Neural cell (in vitro differentiated cells): Measurements from ENCODE around the gene EXD3. TPM values are rescaled to one million over a fixed set of nuclear protein-coding genes. Genes with fewer than 3 reads are reported as not detected.
"Not testable (repeated sequence)": the region's sequence is repeated elsewhere in the genome, so short reads cannot be mapped to it uniquely, and the experiment has no call there.

Experiments
- H2AFZ ChIP-seq: fragments of 200-600, 300-800 bp; sonication (generic), shearing (Covaris generic); 2 replicates; pipeline ENCODE4 v1.6.0; 2014; ENCODE audit warnings: low read depth, mild to moderate bottlenecking, antibody characterized with exemption, low read length, moderate library complexity
- H3F3A ChIP-seq: fragments of 200-600 bp; shearing (Covaris generic); 2 replicates; pipeline ENCODE4 v1.6.1; 2016; ENCODE audit warnings: mild to moderate bottlenecking, moderate library complexity, mixed read lengths, antibody characterized with exemption, low read length; ENCODE audit not compliant: insufficient read depth, poor library complexity, severe bottlenecking
- H3K27ac ChIP-seq: fragments of 200-600, 300-800 bp; sonication (generic), shearing (Covaris generic); 2 replicates; pipeline ENCODE4 v1.5.1; 2014; ENCODE audit warnings: mild to moderate bottlenecking, low read length, moderate library complexity
- H3K27me3 ChIP-seq: fragments of 300-800, 200-600 bp; sonication (generic), shearing (Covaris generic); 2 replicates; pipeline ENCODE4 v1.6.0; 2014; ENCODE audit warnings: mild to moderate bottlenecking, low read depth, low read length, moderate library complexity; ENCODE audit not compliant: insufficient read depth
- H3K36me3 ChIP-seq: fragments of 300-800, 200-600 bp; sonication (generic), shearing (Covaris generic); 2 replicates; pipeline ENCODE4 v1.5.1; 2014; ENCODE audit warnings: mild to moderate bottlenecking, antibody characterized with exemption, low read length, moderate library complexity; ENCODE audit not compliant: insufficient read depth
- H3K4me2 ChIP-seq: fragments of 300-800, 200-600 bp; sonication (generic), shearing (Covaris generic); 2 replicates; pipeline ENCODE4 v1.6.0; 2014; ENCODE audit warnings: mild to moderate bottlenecking, low read length
- H3K4me3 ChIP-seq: fragments of 300-800, 200-600 bp; sonication (generic), shearing (Covaris generic); 2 replicates; pipeline ENCODE4 v1.5.1; 2014; ENCODE audit warnings: mild to moderate bottlenecking, low read length, moderate library complexity
- H3K79me2 ChIP-seq: fragments of 200-600 bp; shearing (Covaris generic); replicated peaks from 2 replicates; pipeline ENCODE4 v1.6.0; 2014; ENCODE audit warnings: mild to moderate bottlenecking, low read length, moderate library complexity; ENCODE audit not compliant: insufficient read depth
- H3K9ac ChIP-seq: fragments of 300-800, 200-600 bp; sonication (generic), shearing (Covaris generic); 2 replicates; pipeline ENCODE4 v1.6.1; 2016; ENCODE audit warnings: mild to moderate bottlenecking, low read length, mixed read lengths
- H3K9me2 ChIP-seq: fragments of 200-600 bp; shearing (Covaris generic); 2 replicates; pipeline ENCODE4 v1.6.1; 2016; ENCODE audit warnings: mild to moderate bottlenecking, low read length, mixed read lengths; ENCODE audit not compliant: insufficient read depth
- H3K9me3 ChIP-seq: fragments of 200-600, 300-800 bp; sonication (generic), shearing (Covaris generic); 2 replicates; pipeline ENCODE4 v1.6.1; 2016; ENCODE audit warnings: mild to moderate bottlenecking, mixed run types, low read length, moderate library complexity, mixed read lengths
- H4K20me1 ChIP-seq: fragments of 200-600 bp; shearing (Covaris generic); 2 replicates; pipeline ENCODE4 v1.6.1; 2016; ENCODE audit warnings: mild to moderate bottlenecking, mixed run types; ENCODE audit not compliant: insufficient read depth
- CTCF ChIP-seq: fragments of 450-650 bp; IDR thresholded peaks from 2 replicates; pipeline ENCODE4 v1.5.1; 2014; ENCODE audit warnings: antibody characterized with exemption, mild to moderate bottlenecking, moderate library complexity; ENCODE audit not compliant: poor library complexity, severe bottlenecking
- EP300 ChIP-seq: fragments of 450-650 bp; conservative IDR thresholded peaks from 2 replicates; pipeline ENCODE4 v1.6.1; 2014; ENCODE audit warnings: antibody characterized with exemption, mild to moderate bottlenecking, moderate library complexity; ENCODE audit not compliant: poor library complexity, severe bottlenecking
- EZH2 ChIP-seq: fragments of 200-600, 300-800 bp; shearing (Covaris generic), sonication (generic); IDR thresholded peaks from 2 replicates; pipeline ENCODE4 v1.6.1; 2014; ENCODE audit warnings: antibody characterized with exemption, low read length, borderline replicate concordance, mild to moderate bottlenecking; ENCODE audit not compliant: insufficient read depth, poor library complexity, severe bottlenecking
- MXI1 ChIP-seq: fragments of 450-650 bp; conservative IDR thresholded peaks from 2 replicates; pipeline ENCODE4 v1.6.1; 2014; ENCODE audit warnings: antibody characterized with exemption, mild to moderate bottlenecking; ENCODE audit not compliant: poor library complexity, severe bottlenecking
- POLR2AphosphoS5 ChIP-seq: IDR thresholded peaks from 2 replicates; pipeline ENCODE4 v1.6.1; 2012
- RAD21 ChIP-seq: fragments of 450-650 bp; conservative IDR thresholded peaks from 2 replicates; pipeline ENCODE4 v1.6.1; 2014; ENCODE audit warnings: antibody characterized with exemption, mild to moderate bottlenecking, moderate library complexity
- REST ChIP-seq: IDR thresholded peaks from 2 replicates; pipeline ENCODE4 v1.6.1; 2012; ENCODE audit warnings: borderline replicate concordance
- SMC3 ChIP-seq: fragments of 450-650 bp; conservative IDR thresholded peaks from 2 replicates; pipeline ENCODE4 v1.6.1; 2014; ENCODE audit warnings: antibody characterized with exemption, mild to moderate bottlenecking, moderate library complexity; ENCODE audit not compliant: poor library complexity
- TAF1 ChIP-seq: IDR thresholded peaks from 2 replicates; pipeline ENCODE4 v1.6.1; 2012; ENCODE audit warnings: low read depth
- polyA plus RNA-seq: library from polyadenylated mRNA; depleted of rRNA; stranded (reverse); fragments of >200 nt; gene quantifications from 2 replicates; pipeline ENCODE4 v1.2.3, GENCODE V29; 2014

Gene EXD3
- polyA plus RNA-seq, 1 donor from 2014 or later = 32.9 TPM

- no peak for TF ChIP-seq SMC3
- no peak for TF ChIP-seq MXI1
- no peak for TF ChIP-seq CTCF
- no peak for TF ChIP-seq REST
- TF ChIP-seq EZH2 = no peak
- TF ChIP-seq TAF1 = no peak
- no peak for TF ChIP-seq RAD21
- no peak for TF ChIP-seq POLR2AphosphoS5
- no peak for TF ChIP-seq EP300
- H3K36me3 ChIP-seq = no peaks in the 10 kb centered on the region
- H3K27ac ChIP-seq = no peak overlapping the region
- H2AFZ ChIP-seq = no peak overlapping the region
- no peaks in the 10 kb centered on the region for H3F3A ChIP-seq
- H3K4me3 ChIP-seq = no peak overlapping the region
- no peaks in the 10 kb centered on the region for H4K20me1 ChIP-seq
- H3K4me2 ChIP-seq = no peak overlapping the region
- peaks cover under 1% of the 10 kb centered on the region for H3K9me3 ChIP-seq
- no peak overlapping the region for H3K9ac ChIP-seq
- H3K9me2 ChIP-seq = no peaks in the 10 kb centered on the region
- H3K79me2 ChIP-seq = no peaks in the 10 kb centered on the region
- H3K27me3 ChIP-seq = no peaks in the 10 kb centered on the region
Observed at GRCh38 chr9:137341227-137341626, 81.7 kb downstream of the EXD3 start.

- not testable (repeated sequence) for H3K36me3 ChIP-seq, H3K9ac ChIP-seq, H3K79me2 ChIP-seq, H3K27me3 ChIP-seq, H3K4me2 ChIP-seq, H2AFZ ChIP-seq, H3K9me3 ChIP-seq, H3K27ac ChIP-seq, H4K20me1 ChIP-seq, H3F3A ChIP-seq, H3K4me3 ChIP-seq, H3K9me2 ChIP-seq
Observed at GRCh38 chr9:137339908-137340462, 83.0 kb downstream of the EXD3 start.
